GM19438 (cell line): ENCODE data around the gene TES.
"Not testable (repeated sequence)": the region's sequence is repeated elsewhere in the genome, so short reads cannot be mapped to it uniquely, and the experiment has no call there.

Experiments
- ATAC-seq: cut with Tn5 transposase; IDR thresholded peaks from one replicate; pipeline ENCODE4 v1.9.1; 2021; ENCODE audit warnings: low read depth; ENCODE audit not compliant: unreplicated experiment

TES gene

GRCh38 chr7:116277070-116277469 lies 66.7 kb downstream of the TES start:
- no peak for ATAC-seq

- ATAC-seq: no peak
These were observed 68.9 kb downstream of the TES start for GRCh38 chr7:116279217-116279616.

- ATAC-seq: no peak
These were observed 70.5 kb downstream of the TES start for GRCh38 chr7:116280803-116281202.

- ATAC-seq: no peak
These were observed 73.4 kb downstream of the TES start for GRCh38 chr7:116283595-116284204.

GRCh38 chr7:116284390-116284789 lies 74.1 kb downstream of the TES start:
- ATAC-seq: no peak

- ATAC-seq: no peak
These were observed 74.9 kb downstream of the TES start for GRCh38 chr7:116285252-116285651.

GRCh38 chr7:116290740-116291139 lies 80.4 kb downstream of the TES start:
- ATAC-seq: no peak

- no peak for ATAC-seq
These were observed 81.6 kb downstream of the TES start for GRCh38 chr7:116291937-116292336.

GRCh38 chr7:116292381-116292780 lies 82.0 kb downstream of the TES start:
- ATAC-seq: no peak

- no peak for ATAC-seq
These were observed 82.8 kb downstream of the TES start for GRCh38 chr7:116293139-116293538.

- no peak for ATAC-seq
These were observed 83.3 kb downstream of the TES start for GRCh38 chr7:116293633-116294032.

- not testable (repeated sequence) for ATAC-seq
These were observed 85.6 kb downstream of the TES start for GRCh38 chr7:116295903-116296302.

GRCh38 chr7:116298055-116298454 lies 87.7 kb downstream of the TES start:
- no peak for ATAC-seq

GRCh38 chr7:116298576-116298975 lies 88.2 kb downstream of the TES start:
- no peak for ATAC-seq

- no peak for ATAC-seq
These were observed 95.4 kb downstream of the TES start for GRCh38 chr7:116305485-116306408.

GRCh38 chr7:116306409-116307048 lies 96.2 kb downstream of the TES start:
- no peak for ATAC-seq

- ATAC-seq: peak; percentile 79
These were observed 96.9 kb downstream of the TES start for GRCh38 chr7:116307253-116307652.
